ENCODE measurements around the gene ARHGDIB. TPM values are rescaled to one million over a fixed set of nuclear protein-coding genes. Genes with fewer than 3 reads are reported as not detected.

The ARHGDIB gene
- total and polyA plus RNA-seq, 2 of the 4 experiments (the other 2 are of a cell fraction), result 24.9 to 30.7 TPM

DNA sequence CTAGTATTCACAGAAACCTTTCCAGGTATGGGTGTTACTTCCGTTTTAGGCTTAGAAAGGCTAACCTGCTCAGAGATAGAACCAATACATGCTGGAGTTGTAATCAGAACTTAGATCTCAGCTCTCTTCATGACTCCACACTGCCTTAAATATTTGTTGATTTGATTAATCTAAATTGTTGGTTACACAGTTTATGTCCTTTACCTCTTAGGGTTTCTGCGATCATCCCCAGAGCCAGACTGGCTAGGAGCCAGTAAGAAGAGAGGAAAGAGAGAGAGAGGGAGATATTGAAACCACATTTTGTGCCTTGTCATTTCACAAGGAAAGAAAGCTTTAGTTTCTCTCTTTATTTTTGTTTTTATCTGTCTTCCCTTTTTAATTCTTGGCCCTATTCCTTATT lies 58.9 kb downstream of the ARHGDIB start:
- dilution Hi-C loops (cut with HindIII; ENCODE audit: low sequenced_read_pairs, unreplicated experiment), result no loop called here
- Histone ChIP-seq H2BK120ac (ENCODE audit: low read depth, low read length) (no peak overlapping the region), H3K4me2 (ENCODE audit: low read depth, low read length) (no peak overlapping the region), H3K36me3 (ENCODE audit: control insufficient read depth, insufficient read depth, low read length) (no peaks in the 10 kb centered on the region), H4K91ac (ENCODE audit: insufficient read depth, low read depth, low read length) (no peak overlapping the region), H3K4me1 (ENCODE audit: control insufficient read depth, insufficient read depth, low read length) (peaks cover 2% of the 10 kb centered on the region; the same call in 1 of the 2 replicates), H2AFZ (replicated peaks; ENCODE audit: low read length, poor library complexity) (no peak overlapping the region), H3K23ac (ENCODE audit: low read depth, low read length) (no peak overlapping the region), H3K9me3 (ENCODE audit: control insufficient read depth, insufficient read depth, low read length) (no peaks in the 10 kb centered on the region), H3K18ac (ENCODE audit: low read depth, low read length) (no peak overlapping the region), H2AK9ac (replicated peaks; ENCODE audit: low read depth, low read length, poor library complexity) (no peak overlapping the region), H2BK15ac (ENCODE audit: low read depth, low read length) (no peak overlapping the region), H2AK5ac (ENCODE audit: low read depth, low read length) (no peak overlapping the region), H3K4ac (ENCODE audit: low read depth, low read length) (no peak overlapping the region), H4K5ac (ENCODE audit: low read depth, low read length) (no peak overlapping the region), H3K56ac (ENCODE audit: extremely low read depth, insufficient read depth, low read length) (no peak overlapping the region), H3K4me3 (ENCODE audit: insufficient read depth, low read depth, low read length) (no peak overlapping the region), H4K20me1 (ENCODE audit: insufficient read depth, low read length) (no peaks in the 10 kb centered on the region), H2BK20ac (ENCODE audit: low read depth, low read length) (no peak overlapping the region), H2BK5ac (ENCODE audit: low read depth, low read length, poor library complexity, severe bottlenecking) (no peak overlapping the region), H3K9me1 (ENCODE audit: insufficient read depth, low read length) (no peaks in the 10 kb centered on the region), H3K27me3 (ENCODE audit: control insufficient read depth, insufficient read depth, low read length) (no peaks in the 10 kb centered on the region), H3K9ac (ENCODE audit: low read depth, low read length) (no peak overlapping the region), H4K8ac (ENCODE audit: low read depth in 2 of 2, low read length in 2 of 2) (no peak overlapping the region), H3K79me1 (ENCODE audit: low read depth in 1 of 2, low read length in 2 of 2) (no peaks in the 10 kb centered on the region), H3K14ac (replicated peaks; ENCODE audit: low read depth, low read length) (no peak overlapping the region), H3K27ac (ENCODE audit: insufficient read depth, low read length) (peak overlapping the region; percentile 29; the same call in 1 of the 2 replicates)
- WGBS, 2 experiments (ENCODE audit: extremely low coverage in 2 of 2, insufficient read length in 1 of 2), result no CpG with 5 or more reads among the region's 2 CpGs
- TF ChIP-seq, protein P1, sequence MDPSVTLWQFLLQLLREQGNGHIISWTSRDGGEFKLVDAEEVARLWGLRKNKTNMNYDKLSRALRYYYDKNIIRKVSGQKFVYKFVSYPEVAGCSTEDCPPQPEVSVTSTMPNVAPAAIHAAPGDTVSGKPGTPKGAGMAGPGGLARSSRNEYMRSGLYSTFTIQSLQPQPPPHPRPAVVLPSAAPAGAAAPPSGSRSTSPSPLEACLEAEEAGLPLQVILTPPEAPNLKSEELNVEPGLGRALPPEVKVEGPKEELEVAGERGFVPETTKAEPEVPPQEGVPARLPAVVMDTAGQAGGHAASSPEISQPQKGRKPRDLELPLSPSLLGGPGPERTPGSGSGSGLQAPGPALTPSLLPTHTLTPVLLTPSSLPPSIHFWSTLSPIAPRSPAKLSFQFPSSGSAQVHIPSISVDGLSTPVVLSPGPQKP (IDR thresholded peaks at IDR 0.05; ENCODE audit: borderline replicate concordance, low read depth, low read length), result no peak
- CTCF ChIA-PET, result interaction anchor here (0.7 kb wide), 1 partner anchor 319 kb away, joined by 3 read pairs; the partner anchor contains the start of gene RERG
- ATAC-seq (ENCODE audit: low read depth) (0 out of 2 replicates have a peak, but pooled peaks have one; percentile 17), DNase-seq (peak; percentile 8)
- POLR2A ChIA-PET (ENCODE audit: unreplicated experiment), result interaction anchor here (0.6 to 0.7 kb wide), 2 partner anchors 23 to 46 kb away, joined by 4 to 5 read pairs; no protein-coding TSS in a partner anchor
- intact Hi-C loops (cut with micrococcal nuclease), result no loop called here
- no TSS peak for BruUV-seq (replicated peaks)
- in situ Hi-C loops (cut with MboI; ENCODE audit: low sequenced_read_pairs), result no loop called here
